Keratinocyte (primary cell): ENCODE results near the gene RTP3. TPM values are rescaled to one million over a fixed set of nuclear protein-coding genes. Genes with fewer than 3 reads are reported as not detected.

Experiments
- DNase-seq: peaks from one replicate; pipeline ENCODE4 v3.0.0-alpha.2; 2011; ENCODE audit warnings: low read depth, missing footprints, low spot score
- FAIRE-seq: peaks from 2 replicates; lab custom pipeline; 2011; peaks lifted over from hg19 to GRCh38; lab: Jason Lieb, UNC
- H2AFZ ChIP-seq: 2 replicates; pipeline ENCODE4 v1.6.0; 2012; ENCODE audit warnings: low read length, control low read depth, inconsistent platforms; ENCODE audit not compliant: control insufficient read depth
- H3K27ac ChIP-seq: 2 replicates; pipeline ENCODE4 v1.5.1; 2011; ENCODE audit warnings: low read length; ENCODE audit not compliant: control insufficient read depth, insufficient read depth
- H3K27me3 ChIP-seq: 3 replicates; pipeline ENCODE4 v1.6.0; 2011; ENCODE audit warnings: low read length; ENCODE audit not compliant: control insufficient read depth, insufficient read depth; ENCODE audit errors: extremely low read depth
- H3K36me3 ChIP-seq, 2 experiments: 2 replicates in 1 of 2; 3 replicates in 1 of 2; pipeline ENCODE4 v1.5.1; 2011; ENCODE audit warnings: low read length in 2 of 2, mild to moderate bottlenecking in 1 of 2; ENCODE audit not compliant: control insufficient read depth in 2 of 2, insufficient read depth in 2 of 2; ENCODE audit errors: extremely low read depth in 1 of 2
- H3K4me1 ChIP-seq: 3 replicates; pipeline ENCODE4 v1.5.1; 2011; ENCODE audit warnings: low read length; ENCODE audit not compliant: control insufficient read depth, insufficient read depth; ENCODE audit errors: extremely low read depth
- H3K4me2 ChIP-seq: 3 replicates; pipeline ENCODE4 v1.6.0; 2011; ENCODE audit warnings: low read depth, low read length; ENCODE audit not compliant: control insufficient read depth, insufficient read depth; ENCODE audit errors: extremely low read depth
- H3K4me3 ChIP-seq, 3 experiments: fragments of 200-600 bp in 1 of 3; sonication (generic) in 1 of 3; 2 replicates in 2 of 3; 3 replicates in 1 of 3; pipeline ENCODE4 v1.5.1; 2011 to 2016; ENCODE audit warnings: low read length in 3 of 3, mild to moderate bottlenecking in 3 of 3, control low read depth in 2 of 3, inconsistent platforms in 1 of 3, low read depth in 1 of 3, mixed read lengths in 1 of 3, mixed run types in 1 of 3, moderate library complexity in 1 of 3; ENCODE audit not compliant: control insufficient read depth in 2 of 3, insufficient read depth in 2 of 3; ENCODE audit errors: extremely low read depth in 1 of 3
- H3K79me2 ChIP-seq: 2 replicates; pipeline ENCODE4 v1.6.0; 2012; ENCODE audit warnings: low read length; ENCODE audit not compliant: control insufficient read depth, insufficient read depth
- H3K9ac ChIP-seq: 3 replicates; pipeline ENCODE4 v1.6.0; 2011; ENCODE audit warnings: low read length; ENCODE audit not compliant: control insufficient read depth, insufficient read depth; ENCODE audit errors: extremely low read depth
- H3K9me1 ChIP-seq: 3 replicates; pipeline ENCODE4 v1.6.0; 2011; ENCODE audit warnings: low read length; ENCODE audit not compliant: control insufficient read depth, insufficient read depth; ENCODE audit errors: extremely low read depth
- H3K9me3 ChIP-seq: 2 replicates; pipeline ENCODE4 v1.5.1; 2012; ENCODE audit warnings: low read depth, low read length; ENCODE audit not compliant: control insufficient read depth
- H4K20me1 ChIP-seq: 3 replicates; pipeline ENCODE4 v1.6.0; 2011; ENCODE audit warnings: low read length; ENCODE audit not compliant: control insufficient read depth, insufficient read depth; ENCODE audit errors: extremely low read depth
- EZH2 ChIP-seq: IDR thresholded peaks from one replicate; pipeline ENCODE4 v1.6.1; 2012; ENCODE audit warnings: inconsistent platforms, mild to moderate bottlenecking, low read length, moderate library complexity
- dilution Hi-C: fragments of 300-500 bp; cut with MboI; formaldehyde crosslinking; loops from one replicate; pipeline ENCODE4 v1.7.0; 2020; ENCODE audit warnings: low sequenced_read_pairs; ENCODE audit not compliant: extremely low pct_ligation_motif_present
- polyA plus RNA-seq, 5 experiments: library from polyadenylated mRNA; depleted of rRNA in 3 of 5; stranded (reverse) in 3 of 5; stranded (forward) in 1 of 5; unstranded in 1 of 5; fragments of >200 nt; gene quantifications; 1 replicate in 1 of 5; 2 replicates in 3 of 5; 3 replicates in 1 of 5; pipeline versions ENCODE4 v1.2.1 to v1.2.3, GENCODE V29; 2011 to 2012; ENCODE audit warnings: missing spikeins in 2 of 5, low read depth in 1 of 5, low replicate concordance in 1 of 5
- TF ChIP-seq, protein P1 (sequence below), 3 experiments: IDR thresholded peaks in 1 of 3; conservative IDR thresholded peaks in 1 of 3; optimal IDR thresholded peaks in 1 of 3; 2 replicates in 2 of 3; 3 replicates in 1 of 3; pipeline versions ENCODE3 to v1.5.1; 2011; ENCODE audit warnings: low read length in 3 of 3, mild to moderate bottlenecking in 3 of 3, moderate library complexity in 2 of 3, control low read depth in 1 of 3, inconsistent platforms in 1 of 3; ENCODE audit not compliant: insufficient read depth in 2 of 3; ENCODE audit errors: extremely low read depth in 1 of 3

RTP3 gene
- polyA plus RNA-seq, 1 donor (not counting 4 experiments of a cell fraction or from before 2014, with no cell fraction given), result not detected

DNA sequence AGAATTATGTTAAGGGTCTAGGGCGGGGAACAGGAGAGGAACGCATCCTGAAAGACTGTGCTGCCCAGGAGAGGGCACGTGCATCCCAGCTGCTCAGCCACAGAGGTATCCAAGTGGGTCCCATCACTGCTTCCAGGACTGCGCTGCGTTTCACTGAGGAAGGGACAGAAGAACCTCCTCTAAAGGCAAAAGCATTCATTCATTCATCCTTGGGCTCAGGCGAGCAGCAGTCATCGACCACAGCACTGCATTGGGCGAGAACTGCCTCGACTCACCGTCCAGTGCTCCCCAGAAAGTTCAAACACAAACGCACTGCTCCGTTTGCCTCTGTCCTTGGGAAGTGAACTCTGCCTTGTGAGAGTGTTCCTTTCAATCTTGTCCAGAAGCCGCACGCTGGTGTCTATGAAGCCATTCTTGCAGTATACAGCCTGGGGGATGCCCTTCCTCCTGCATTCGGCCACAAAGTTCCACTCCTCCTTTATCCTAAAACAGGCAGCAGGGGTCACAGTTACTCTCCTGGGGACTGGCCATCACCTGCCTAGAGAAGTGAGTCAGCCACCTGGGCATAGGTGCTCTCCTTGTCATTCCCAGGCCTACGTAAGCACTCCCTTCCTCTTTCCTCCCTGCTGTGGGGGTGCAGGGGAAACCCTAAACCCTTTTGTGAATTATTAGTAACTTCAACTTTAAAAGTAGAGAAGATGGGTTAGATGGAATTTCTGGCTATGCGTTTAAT is 47.2 kb downstream of the RTP3 start:
- dilution Hi-C loops, result no loop called here
- no peaks in the 10 kb centered on the region for H3K36me3 ChIP-seq
- no peaks in the 10 kb centered on the region for H4K20me1 ChIP-seq
- no peak overlapping the region for H3K4me2 ChIP-seq
- TF ChIP-seq, protein P1, sequence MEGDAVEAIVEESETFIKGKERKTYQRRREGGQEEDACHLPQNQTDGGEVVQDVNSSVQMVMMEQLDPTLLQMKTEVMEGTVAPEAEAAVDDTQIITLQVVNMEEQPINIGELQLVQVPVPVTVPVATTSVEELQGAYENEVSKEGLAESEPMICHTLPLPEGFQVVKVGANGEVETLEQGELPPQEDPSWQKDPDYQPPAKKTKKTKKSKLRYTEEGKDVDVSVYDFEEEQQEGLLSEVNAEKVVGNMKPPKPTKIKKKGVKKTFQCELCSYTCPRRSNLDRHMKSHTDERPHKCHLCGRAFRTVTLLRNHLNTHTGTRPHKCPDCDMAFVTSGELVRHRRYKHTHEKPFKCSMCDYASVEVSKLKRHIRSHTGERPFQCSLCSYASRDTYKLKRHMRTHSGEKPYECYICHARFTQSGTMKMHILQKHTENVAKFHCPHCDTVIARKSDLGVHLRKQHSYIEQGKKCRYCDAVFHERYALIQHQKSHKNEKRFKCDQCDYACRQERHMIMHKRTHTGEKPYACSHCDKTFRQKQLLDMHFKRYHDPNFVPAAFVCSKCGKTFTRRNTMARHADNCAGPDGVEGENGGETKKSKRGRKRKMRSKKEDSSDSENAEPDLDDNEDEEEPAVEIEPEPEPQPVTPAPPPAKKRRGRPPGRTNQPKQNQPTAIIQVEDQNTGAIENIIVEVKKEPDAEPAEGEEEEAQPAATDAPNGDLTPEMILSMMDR (optimal IDR thresholded peaks at IDR 0.05 in 1 of 3, IDR thresholded peaks at IDR 0.05 in 1 of 3, conservative IDR thresholded peaks at IDR 0.05 in 1 of 3; ENCODE audit: extremely low read depth in 1 of 3, insufficient read depth in 2 of 3, low read length in 3 of 3), result no peak
- TF ChIP-seq EZH2, result no peak
- no peak overlapping the region for H3K9ac ChIP-seq
- H3K4me3 ChIP-seq, result no peak overlapping the region
- H2AFZ ChIP-seq, result no peak overlapping the region
- DNase-seq (no peak), FAIRE-seq (no peak)
- no peak overlapping the region for H3K27ac ChIP-seq
- H3K27me3 ChIP-seq, result no peaks in the 10 kb centered on the region
- no peaks in the 10 kb centered on the region for H3K9me3 ChIP-seq
- peaks cover 4% of the 10 kb centered on the region for H3K4me1 ChIP-seq
- H3K79me2 ChIP-seq, result no peaks in the 10 kb centered on the region
- H3K9me1 ChIP-seq, result no peaks in the 10 kb centered on the region

DNA sequence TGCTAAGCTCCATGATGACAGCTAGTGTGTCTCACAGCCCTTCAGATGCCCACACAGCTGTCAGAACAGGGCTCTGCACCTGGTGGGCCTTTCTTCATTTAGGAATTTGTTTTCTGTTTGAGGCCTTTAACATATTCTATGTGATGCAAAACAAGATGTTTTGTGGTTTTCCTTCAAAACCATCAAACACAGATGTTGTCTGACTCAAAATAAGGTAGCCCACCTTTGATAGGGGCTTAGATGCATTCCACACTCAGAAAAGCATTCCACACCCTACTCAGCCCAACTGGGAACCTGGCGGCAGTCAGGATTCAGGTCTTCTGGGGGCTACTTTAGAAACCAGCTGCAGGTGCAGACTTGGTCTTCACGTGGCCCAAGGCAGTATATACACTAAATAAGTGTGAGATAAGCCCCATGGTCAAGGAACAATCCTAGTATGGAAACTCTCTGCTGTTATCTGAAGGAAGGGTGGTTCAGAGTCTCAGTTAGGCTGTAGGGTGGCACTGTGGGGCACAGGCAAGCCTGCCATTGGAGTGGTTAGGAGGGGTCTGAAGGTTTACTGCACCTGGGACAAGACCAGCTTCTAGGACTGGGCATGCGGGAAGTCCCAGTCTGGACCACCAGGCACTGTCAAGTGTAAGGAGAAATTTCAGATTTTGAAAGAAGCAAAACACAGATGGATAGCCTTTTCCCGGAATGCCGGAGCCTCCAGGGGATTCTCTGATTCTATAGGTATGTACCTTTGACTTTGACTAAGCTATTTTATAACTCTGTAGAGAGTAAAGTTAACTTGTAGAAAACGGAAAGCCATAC is 48.2 kb downstream of the RTP3 start:
- DNase-seq (no peak), FAIRE-seq (no peak)
- Histone ChIP-seq H3K36me3 (no peaks in the 10 kb centered on the region), H2AFZ (no peak overlapping the region), H3K9me3 (no peaks in the 10 kb centered on the region), H3K4me3 (no peak overlapping the region), H3K4me1 (peaks cover 4% of the 10 kb centered on the region), H3K4me2 (no peak overlapping the region), H3K79me2 (no peaks in the 10 kb centered on the region), H3K27ac (no peak overlapping the region), H3K9ac (no peak overlapping the region), H3K9me1 (no peaks in the 10 kb centered on the region), H3K27me3 (no peaks in the 10 kb centered on the region), H4K20me1 (no peaks in the 10 kb centered on the region)
- dilution Hi-C loops, result no loop called here
- TF ChIP-seq, protein P1 (optimal IDR thresholded peaks at IDR 0.05 in 1 of 3, IDR thresholded peaks at IDR 0.05 in 1 of 3, conservative IDR thresholded peaks at IDR 0.05 in 1 of 3; ENCODE audit: extremely low read depth in 1 of 3, insufficient read depth in 2 of 3, low read length in 3 of 3), result no peak
